GM03348 (cell line): Measurements from ENCODE around the gene SLC13A2.

Experiments used
- DNase-seq: peaks from one replicate; pipeline ENCODE4 v3.0.0; 2012; ENCODE audit warnings: low spot score

The SLC13A2 gene

GRCh38 chr17:28470914-28471366 is 2.5 kb upstream of the SLC13A2 start:
- DNase-seq: no peak

- no peak for DNase-seq
Measured at GRCh38 chr17:28471531-28472342, 1.7 kb upstream of the SLC13A2 start.

GRCh38 chr17:28472871-28473497 is 460 bp upstream of the SLC13A2 start:
- no peak for DNase-seq

GRCh38 chr17:28474111-28474531 is 677 bp downstream of the SLC13A2 start:
- DNase-seq: no peak

GRCh38 chr17:28475151-28475900 is 1.9 kb downstream of the SLC13A2 start:
- no peak for DNase-seq

- no peak for DNase-seq
Measured at GRCh38 chr17:28476076-28476865, 2.8 kb downstream of the SLC13A2 start.

- no peak for DNase-seq
Measured at GRCh38 chr17:28477928-28478327, 4.5 kb downstream of the SLC13A2 start.

GRCh38 chr17:28478712-28479615 is 5.5 kb downstream of the SLC13A2 start:
- DNase-seq: no peak

GRCh38 chr17:28480278-28480677 is 6.8 kb downstream of the SLC13A2 start:
- DNase-seq: no peak

- DNase-seq: no peak
Measured at GRCh38 chr17:28480799-28481571, 7.5 kb downstream of the SLC13A2 start.

GRCh38 chr17:28482551-28483199 is 9.2 kb downstream of the SLC13A2 start:
- no peak for DNase-seq

- DNase-seq: no peak
Measured at GRCh38 chr17:28484296-28484695, 10.9 kb downstream of the SLC13A2 start.

GRCh38 chr17:28485049-28485448 is 11.6 kb downstream of the SLC13A2 start:
- no peak for DNase-seq

GRCh38 chr17:28487881-28488532 is 14.6 kb downstream of the SLC13A2 start:
- no peak for DNase-seq

- no peak for DNase-seq
Measured at GRCh38 chr17:28488533-28489276, 15.3 kb downstream of the SLC13A2 start.

- DNase-seq: no peak
Measured at GRCh38 chr17:28491286-28491685, 17.8 kb downstream of the SLC13A2 start.

GRCh38 chr17:28491860-28492259 is 18.4 kb downstream of the SLC13A2 start:
- DNase-seq: no peak
